GM10266 (cell line): Measurements from ENCODE around the gene UGT2A3.
"Not testable (repeated sequence)": the region's sequence is repeated elsewhere in the genome, so short reads cannot be mapped to it uniquely, and the experiment has no call there.

ENCODE experiments used
- DNase-seq: peaks from one replicate; pipeline ENCODE4 v3.0.0; 2012; ENCODE audit errors: extremely low spot score
- CTCF ChIP-seq: IDR thresholded peaks from 2 replicates; pipeline ENCODE4 v1.5.1; 2012; ENCODE audit warnings: mild to moderate bottlenecking, low read depth; ENCODE audit not compliant: control insufficient read depth, insufficient read depth; ENCODE audit errors: missing control alignments

The UGT2A3 gene

GRCh38 chr4:68962868-68963267 lies 11.3 kb upstream of the UGT2A3 start:
- no peak for TF ChIP-seq CTCF
- DNase-seq, result no peak

GRCh38 chr4:68960294-68961163 lies 8.9 kb upstream of the UGT2A3 start:
- DNase-seq, result no peak
- no peak for TF ChIP-seq CTCF

GRCh38 chr4:68959085-68959484 lies 7.5 kb upstream of the UGT2A3 start:
- not testable (repeated sequence) for DNase-seq

GRCh38 chr4:68954126-68954525 lies 2.5 kb upstream of the UGT2A3 start:
- no peak for TF ChIP-seq CTCF
- no peak for DNase-seq

GRCh38 chr4:68953056-68953596 lies 1.5 kb upstream of the UGT2A3 start:
- no peak for DNase-seq
- TF ChIP-seq CTCF, result no peak

- no peak for TF ChIP-seq CTCF
- DNase-seq, result no peak
These were observed 392 bp upstream of the UGT2A3 start for GRCh38 chr4:68951806-68952585.

- no peak for DNase-seq
- TF ChIP-seq CTCF, result no peak
These were observed 1.6 kb downstream of the UGT2A3 start for GRCh38 chr4:68950033-68950432.
